Fibroblast of mammary gland (primary cell): ENCODE data around the gene P2RX7.
A peak's percentile ranks its signal among the peaks of the same experiment; 100 is the strongest.

Experiments used
- DNase-seq: peaks from one replicate; pipeline ENCODE4 v3.0.0-alpha.2; 2010; ENCODE audit warnings: low read depth
- H3K4me3 ChIP-seq: 2 replicates; pipeline ENCODE4 v1.5.1; 2011; ENCODE audit warnings: low read depth, mild to moderate bottlenecking, low read length, moderate library complexity; ENCODE audit not compliant: control insufficient read depth
- TF ChIP-seq, protein P1 (sequence below): conservative IDR thresholded peaks from 2 replicates; pipeline ENCODE4 v1.5.1; 2011; ENCODE audit warnings: low read depth, low read length, inconsistent platforms; ENCODE audit not compliant: control insufficient read depth, insufficient read depth

The P2RX7 gene

DNA sequence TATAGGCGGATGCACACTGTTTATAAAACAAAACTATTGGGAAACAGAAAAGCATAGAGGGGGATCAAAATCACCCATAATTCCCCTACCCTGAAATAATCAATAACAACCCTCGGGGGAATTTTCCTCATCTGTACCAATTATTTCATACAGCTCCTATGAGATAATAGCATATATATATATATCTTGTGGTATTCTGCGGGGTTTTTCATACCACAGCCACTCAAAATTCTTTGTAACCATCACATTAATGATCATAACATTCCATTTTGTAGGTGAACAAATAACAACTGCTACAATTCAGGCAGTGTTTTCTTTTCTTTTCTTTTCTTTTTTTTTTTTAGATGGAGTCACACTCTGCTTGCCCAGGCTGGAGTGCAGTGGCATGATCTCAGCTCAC, 35.3 kb downstream of the P2RX7 start:
- H3K4me3 ChIP-seq = no peak overlapping the region
- no peak for DNase-seq
- TF ChIP-seq, protein P1, sequence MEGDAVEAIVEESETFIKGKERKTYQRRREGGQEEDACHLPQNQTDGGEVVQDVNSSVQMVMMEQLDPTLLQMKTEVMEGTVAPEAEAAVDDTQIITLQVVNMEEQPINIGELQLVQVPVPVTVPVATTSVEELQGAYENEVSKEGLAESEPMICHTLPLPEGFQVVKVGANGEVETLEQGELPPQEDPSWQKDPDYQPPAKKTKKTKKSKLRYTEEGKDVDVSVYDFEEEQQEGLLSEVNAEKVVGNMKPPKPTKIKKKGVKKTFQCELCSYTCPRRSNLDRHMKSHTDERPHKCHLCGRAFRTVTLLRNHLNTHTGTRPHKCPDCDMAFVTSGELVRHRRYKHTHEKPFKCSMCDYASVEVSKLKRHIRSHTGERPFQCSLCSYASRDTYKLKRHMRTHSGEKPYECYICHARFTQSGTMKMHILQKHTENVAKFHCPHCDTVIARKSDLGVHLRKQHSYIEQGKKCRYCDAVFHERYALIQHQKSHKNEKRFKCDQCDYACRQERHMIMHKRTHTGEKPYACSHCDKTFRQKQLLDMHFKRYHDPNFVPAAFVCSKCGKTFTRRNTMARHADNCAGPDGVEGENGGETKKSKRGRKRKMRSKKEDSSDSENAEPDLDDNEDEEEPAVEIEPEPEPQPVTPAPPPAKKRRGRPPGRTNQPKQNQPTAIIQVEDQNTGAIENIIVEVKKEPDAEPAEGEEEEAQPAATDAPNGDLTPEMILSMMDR = no peak

DNA sequence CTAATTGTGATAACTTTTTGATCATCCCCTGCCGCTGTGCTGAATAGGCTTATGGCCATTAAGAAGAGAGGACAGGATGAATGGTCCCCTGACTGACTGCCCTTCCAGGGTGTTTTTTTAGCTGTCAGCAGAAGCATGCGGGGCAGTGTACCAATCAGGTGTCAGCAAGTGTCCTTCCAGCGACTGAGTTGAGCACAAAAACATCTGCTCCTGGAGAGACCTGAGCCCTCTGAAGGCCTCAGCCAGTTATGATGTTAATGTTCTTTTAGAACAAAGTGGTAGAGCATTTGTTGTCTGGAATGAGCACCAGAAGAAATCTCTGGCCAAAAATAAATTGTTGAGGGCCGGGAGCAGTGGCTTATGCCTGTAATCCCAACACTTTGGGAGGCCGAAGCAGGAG, 37.5 kb downstream of the P2RX7 start:
- TF ChIP-seq, protein P1 = no peak
- no peak for DNase-seq
- H3K4me3 ChIP-seq = no peak overlapping the region

DNA sequence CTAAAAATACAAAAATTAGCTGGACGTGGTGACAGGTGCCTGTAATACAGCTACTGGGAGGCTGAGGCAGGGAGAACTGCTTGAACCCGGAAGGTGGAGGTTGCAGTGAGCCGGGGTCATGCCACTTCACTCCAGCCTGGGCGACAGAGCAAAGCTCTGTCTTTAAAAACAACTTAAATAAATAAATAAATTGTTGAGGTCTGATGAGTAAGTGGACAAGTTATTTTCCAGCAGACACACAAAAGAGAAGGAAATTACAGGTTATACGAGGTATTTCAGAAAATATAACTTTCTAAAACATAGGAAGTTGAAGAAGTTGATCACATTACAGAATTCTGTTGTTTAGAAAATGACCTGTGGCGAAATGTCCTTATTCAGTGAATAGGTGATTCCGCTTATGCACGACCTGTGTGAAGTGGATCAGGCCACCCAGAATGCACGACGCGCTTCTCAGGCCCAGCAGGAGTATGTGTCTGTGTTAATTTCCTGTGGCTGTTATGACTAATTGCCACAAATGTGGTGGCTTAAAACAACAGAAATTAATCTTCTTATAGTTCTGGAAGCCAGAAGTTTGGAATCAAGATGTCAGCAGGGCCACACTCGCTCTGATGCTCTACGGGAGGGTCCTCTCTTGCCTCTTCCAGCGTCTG, 38.1 kb downstream of the P2RX7 start:
- no peak for DNase-seq
- TF ChIP-seq, protein P1 = no peak
- H3K4me3 ChIP-seq = no peak overlapping the region

DNA sequence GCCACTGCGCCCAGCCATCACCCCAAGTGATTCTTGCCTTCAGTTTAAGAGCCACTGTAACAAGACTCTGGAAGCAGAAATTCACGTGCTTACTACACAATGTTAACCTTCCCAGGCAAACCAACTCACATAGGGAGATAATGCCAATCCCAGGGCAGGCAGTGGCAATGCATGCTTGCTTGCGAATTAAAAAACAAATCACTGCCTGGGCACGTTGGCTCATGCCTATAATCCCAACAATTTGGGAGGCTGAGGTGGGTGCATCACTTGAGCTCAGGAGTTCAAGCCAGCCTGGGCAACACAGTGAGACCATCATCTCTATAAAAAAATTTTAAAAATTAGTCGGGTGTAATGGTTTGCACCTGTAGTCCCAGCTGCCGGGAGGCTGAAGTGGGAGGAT, 39.5 kb downstream of the P2RX7 start:
- H3K4me3 ChIP-seq = no peak overlapping the region
- TF ChIP-seq, protein P1 = no peak
- DNase-seq = no peak

DNA sequence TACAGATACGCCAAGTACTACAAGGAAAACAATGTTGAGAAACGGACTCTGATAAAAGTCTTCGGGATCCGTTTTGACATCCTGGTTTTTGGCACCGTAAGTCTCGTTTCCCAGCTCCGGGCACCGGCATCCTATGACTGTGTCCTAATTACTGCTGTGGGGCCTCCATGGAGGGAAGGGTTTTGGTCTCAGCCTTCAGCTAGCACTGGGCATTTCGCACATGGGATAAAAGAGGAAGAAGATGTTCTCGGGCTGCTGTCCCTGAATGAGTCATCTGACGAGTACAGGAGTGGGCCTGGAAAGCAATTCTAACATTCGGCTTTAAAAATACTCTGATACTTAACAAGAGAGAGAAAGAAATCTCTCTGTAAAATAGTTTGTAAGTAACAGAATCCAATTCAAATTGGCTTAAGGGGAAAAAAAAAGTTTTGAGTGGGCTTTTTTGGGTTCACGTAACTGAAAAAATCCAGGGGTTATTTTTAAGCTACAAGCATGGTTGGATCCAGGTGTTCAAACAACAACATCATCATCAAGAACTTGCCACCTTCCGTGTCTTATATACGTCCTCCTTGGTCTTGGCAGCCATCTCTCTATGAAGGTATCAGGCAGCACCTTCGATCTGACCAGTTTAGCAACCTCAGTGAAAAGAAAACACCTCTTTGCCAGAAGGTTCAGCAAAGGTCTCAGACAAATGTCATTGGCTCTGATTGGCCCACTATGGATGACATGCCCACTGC, 42.9 kb downstream of the P2RX7 start:
- peak; percentile 57 for DNase-seq
- TF ChIP-seq, protein P1 = no peak
- no peak overlapping the region for H3K4me3 ChIP-seq

DNA sequence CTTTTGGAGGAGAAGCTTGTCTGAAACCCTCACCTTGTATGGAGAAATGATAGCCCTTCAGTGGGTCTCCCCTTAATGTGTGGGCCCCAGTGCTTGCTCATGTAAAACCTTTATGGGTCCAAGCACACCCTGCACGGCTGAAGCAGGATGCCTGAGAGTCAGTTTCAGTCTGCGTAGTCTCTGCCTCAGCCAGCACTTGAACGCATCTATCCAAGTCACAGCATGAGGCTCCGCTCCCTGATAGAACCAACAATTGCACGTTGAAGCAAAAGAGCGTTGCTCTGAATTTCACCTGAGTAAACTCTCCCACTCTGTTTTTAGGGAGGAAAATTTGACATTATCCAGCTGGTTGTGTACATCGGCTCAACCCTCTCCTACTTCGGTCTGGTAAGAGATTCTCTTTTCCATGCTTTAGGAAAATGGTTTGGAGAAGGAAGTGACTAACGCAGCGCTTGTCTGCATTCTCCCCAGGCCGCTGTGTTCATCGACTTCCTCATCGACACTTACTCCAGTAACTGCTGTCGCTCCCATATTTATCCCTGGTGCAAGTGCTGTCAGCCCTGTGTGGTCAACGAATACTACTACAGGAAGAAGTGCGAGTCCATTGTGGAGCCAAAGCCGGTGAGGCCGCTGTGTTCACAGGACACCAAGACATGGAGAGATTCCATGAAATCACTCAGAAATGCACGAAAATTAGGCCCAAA, 44.3 kb downstream of the P2RX7 start:
- no peak overlapping the region for H3K4me3 ChIP-seq
- TF ChIP-seq, protein P1 = no peak
- DNase-seq = no peak
